Coronary artery (tissue), 2 donors: ENCODE results near the gene CARD19.
A peak's percentile ranks its signal among the peaks of the same experiment; 100 is the strongest.
"Not testable (repeated sequence)": the region's sequence is repeated elsewhere in the genome, so short reads cannot be mapped to it uniquely, and the experiment has no call there.

Experiments
- DNase-seq: peaks from one replicate; pipeline ENCODE4 v3.0.0-alpha.2; 2017; ENCODE audit warnings: low spot score
- H3K27ac ChIP-seq, 2 donors: fragments of 200-600 bp; sonication (generic); one replicate each; pipeline ENCODE4 v1.5.1; 2016 to 2019
- H3K4me3 ChIP-seq: fragments of 200-600 bp; sonication (generic); 2 replicates; pipeline ENCODE4 v1.5.1; 2016; ENCODE audit warnings: mild to moderate bottlenecking, moderate library complexity
- TF ChIP-seq, protein P1 (sequence below): fragments of 200-600 bp; sonication (generic); IDR thresholded peaks from one replicate; pipeline ENCODE4 v1.5.1; 2019; ENCODE audit warnings: antibody characterized with exemption

CARD19 gene

DNA sequence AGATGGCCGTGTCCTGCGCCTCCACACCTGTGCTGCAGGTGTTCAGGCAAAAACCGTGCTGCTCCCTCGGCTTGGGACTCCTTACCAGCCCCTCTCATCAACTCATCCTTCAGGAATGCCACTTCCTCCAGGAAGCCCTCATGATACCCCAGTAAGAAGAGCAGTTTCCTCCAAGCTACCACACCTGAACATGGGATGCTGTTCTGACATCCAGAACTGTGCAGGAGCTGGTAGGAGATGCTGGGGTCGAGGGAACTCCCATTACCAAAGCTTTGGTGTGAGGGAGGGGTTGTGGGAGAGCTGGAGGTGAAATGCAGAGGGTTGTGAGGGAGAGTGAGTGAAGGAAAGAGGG lies 18.9 kb downstream of the CARD19 start:
- Histone ChIP-seq H3K4me3 (no peak overlapping the region), H3K27ac (no peak overlapping the region)
- TF ChIP-seq, protein P1, sequence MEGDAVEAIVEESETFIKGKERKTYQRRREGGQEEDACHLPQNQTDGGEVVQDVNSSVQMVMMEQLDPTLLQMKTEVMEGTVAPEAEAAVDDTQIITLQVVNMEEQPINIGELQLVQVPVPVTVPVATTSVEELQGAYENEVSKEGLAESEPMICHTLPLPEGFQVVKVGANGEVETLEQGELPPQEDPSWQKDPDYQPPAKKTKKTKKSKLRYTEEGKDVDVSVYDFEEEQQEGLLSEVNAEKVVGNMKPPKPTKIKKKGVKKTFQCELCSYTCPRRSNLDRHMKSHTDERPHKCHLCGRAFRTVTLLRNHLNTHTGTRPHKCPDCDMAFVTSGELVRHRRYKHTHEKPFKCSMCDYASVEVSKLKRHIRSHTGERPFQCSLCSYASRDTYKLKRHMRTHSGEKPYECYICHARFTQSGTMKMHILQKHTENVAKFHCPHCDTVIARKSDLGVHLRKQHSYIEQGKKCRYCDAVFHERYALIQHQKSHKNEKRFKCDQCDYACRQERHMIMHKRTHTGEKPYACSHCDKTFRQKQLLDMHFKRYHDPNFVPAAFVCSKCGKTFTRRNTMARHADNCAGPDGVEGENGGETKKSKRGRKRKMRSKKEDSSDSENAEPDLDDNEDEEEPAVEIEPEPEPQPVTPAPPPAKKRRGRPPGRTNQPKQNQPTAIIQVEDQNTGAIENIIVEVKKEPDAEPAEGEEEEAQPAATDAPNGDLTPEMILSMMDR = no peak
- no peak for DNase-seq

DNA sequence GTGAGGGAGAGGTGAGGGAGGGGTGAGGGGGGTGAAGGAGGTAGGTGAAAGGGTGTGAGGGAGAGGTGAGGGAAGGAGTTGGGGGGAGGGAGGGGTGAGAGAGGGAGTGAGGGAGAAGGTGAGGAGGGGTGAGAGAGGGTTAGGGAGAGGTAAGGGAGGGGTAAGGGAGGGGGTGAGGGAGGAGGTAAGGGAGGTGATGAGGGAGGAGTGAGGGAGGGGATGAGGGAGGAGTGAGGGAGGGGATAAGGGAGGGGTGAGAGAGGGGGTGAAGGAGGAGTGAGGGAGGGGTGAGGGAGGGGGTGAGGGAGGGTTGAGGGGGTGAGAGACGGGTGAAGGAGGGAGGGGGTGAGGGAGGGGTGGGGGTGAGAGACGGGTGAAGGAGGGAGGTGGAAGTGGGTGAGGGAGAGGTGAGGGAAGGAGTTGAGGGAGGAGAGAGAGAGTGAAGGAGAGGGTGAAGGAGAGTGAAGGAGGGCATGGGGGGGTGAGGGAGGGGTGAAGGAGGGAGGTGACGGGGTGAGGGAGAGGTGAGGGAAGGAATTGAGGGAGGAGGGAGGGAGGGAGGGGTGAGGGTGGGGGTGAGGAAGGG lies 19.6 kb downstream of the CARD19 start:
- DNase-seq = no peak
- Histone ChIP-seq H3K27ac (peak overlapping the region in 1 of 2 donors; percentile 82), H3K4me3 (no peak overlapping the region)
- TF ChIP-seq, protein P1 = no peak

DNA sequence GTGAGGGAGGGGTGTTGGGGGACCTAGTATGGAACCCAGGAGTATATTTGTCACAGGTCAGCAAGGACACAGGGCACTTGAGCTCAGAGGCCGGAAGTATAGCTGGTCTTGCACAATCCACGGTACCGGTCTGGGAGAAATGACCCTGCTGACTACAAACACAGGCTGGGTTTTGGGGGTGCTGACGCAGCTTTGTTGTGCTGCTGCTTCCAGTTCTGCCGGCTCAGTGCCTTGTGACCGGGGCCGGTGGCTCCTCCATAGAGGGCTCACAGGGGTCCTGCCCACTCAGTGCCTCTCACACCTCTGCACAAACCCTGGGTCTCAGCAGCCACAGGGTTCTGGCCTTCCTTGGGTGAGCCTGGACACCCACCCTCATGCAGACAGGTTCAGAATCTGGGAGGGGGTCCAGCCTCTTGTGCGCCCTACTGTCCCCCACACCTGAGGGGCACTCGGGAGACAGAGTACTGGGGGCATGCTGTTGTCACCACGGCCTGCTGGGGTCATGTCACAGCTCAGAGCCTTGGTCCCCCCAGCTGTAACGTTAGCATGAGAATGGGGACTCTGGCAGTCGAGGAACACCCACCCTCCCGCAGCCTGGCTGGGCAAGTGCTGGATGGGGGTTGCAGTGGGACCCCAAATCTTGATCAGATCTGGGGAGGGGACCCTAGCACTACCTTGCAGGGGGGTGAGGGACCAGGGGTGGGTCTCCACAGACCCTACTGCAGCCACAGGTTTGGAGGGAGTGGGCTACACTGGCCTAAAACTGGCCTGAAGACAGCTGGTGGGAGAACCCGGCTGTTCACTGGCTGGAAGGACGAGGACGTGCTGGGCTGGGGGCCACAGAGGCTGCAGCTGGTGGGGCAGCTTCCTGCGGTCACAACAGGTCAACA lies 20.3 kb downstream of the CARD19 start:
- DNase-seq = peak; percentile 82
- TF ChIP-seq, protein P1 = no peak

DNA sequence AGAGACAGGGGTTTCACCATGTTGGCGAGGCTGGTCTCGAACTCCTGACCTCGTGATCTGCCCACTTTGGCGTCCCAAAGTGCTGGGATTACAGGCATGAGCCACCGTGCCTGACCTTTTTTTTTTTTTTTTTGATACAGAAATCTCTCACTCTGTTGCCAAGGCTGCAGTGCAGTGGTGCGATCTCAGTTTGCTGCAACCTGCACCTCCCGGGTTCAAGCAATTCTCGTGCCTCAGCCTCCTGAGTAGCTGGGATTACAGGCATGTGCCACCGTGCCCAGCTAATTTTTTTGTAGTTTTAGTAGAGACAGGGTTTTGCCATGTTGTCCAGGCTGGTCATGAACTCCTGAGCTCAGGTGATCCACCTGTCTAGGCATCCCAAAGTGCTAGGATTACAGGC lies 21.5 kb downstream of the CARD19 start:
- not testable (repeated sequence) for H3K4me3 ChIP-seq, H3K27ac ChIP-seq, DNase-seq

More for the DNA sequence above, 20.3 kb downstream of the CARD19 start:
- H3K27ac ChIP-seq = peak overlapping the region; percentile 9 to 82
- H3K4me3 ChIP-seq = no peak overlapping the region

DNA sequence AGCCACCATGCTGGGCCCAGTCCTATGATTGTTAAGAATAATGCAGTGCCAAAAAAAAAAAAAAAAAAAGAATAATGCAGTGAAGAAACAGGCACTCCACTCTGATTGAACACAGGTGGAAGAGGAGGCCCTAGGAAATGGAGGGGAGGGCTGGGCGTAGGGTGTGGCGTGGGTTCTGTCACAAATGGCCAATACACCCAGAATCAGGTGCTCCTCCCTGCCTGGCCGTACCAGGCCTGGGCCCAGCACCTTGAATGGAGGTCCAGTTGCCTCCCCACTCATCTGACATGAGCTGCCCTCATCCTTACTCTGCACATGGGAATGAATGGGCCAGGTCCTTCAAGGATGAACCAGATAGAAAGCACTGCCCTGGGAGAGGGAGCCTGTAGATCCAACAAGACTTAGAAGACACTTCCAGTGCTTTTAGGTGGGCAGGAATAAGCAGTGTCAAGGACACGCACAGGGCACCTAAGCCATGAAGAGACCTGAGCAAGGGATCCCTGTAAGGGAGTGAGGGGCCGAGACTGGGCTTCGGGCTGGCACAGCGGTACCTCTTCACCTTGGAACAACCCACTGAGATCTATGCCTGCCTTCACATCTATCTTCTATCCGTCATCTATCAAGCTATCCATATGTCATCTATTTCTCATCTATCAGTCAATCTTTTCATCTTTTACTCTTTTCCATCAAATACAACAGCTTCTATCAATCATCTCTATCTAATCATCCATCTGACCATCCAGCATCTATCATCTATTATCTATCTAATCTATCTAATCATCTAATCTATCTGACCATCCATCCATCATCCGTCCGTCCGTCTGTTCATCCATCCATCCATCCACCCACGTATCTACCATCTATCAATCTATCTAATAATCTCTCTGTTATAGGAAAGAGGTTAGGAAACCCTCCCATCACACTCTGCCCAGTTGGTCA lies 22.2 kb downstream of the CARD19 start:
- DNase-seq = peak; percentile 60
- TF ChIP-seq, protein P1 = no peak
- no peak overlapping the region for H3K4me3 ChIP-seq
- no peak overlapping the region for H3K27ac ChIP-seq

DNA sequence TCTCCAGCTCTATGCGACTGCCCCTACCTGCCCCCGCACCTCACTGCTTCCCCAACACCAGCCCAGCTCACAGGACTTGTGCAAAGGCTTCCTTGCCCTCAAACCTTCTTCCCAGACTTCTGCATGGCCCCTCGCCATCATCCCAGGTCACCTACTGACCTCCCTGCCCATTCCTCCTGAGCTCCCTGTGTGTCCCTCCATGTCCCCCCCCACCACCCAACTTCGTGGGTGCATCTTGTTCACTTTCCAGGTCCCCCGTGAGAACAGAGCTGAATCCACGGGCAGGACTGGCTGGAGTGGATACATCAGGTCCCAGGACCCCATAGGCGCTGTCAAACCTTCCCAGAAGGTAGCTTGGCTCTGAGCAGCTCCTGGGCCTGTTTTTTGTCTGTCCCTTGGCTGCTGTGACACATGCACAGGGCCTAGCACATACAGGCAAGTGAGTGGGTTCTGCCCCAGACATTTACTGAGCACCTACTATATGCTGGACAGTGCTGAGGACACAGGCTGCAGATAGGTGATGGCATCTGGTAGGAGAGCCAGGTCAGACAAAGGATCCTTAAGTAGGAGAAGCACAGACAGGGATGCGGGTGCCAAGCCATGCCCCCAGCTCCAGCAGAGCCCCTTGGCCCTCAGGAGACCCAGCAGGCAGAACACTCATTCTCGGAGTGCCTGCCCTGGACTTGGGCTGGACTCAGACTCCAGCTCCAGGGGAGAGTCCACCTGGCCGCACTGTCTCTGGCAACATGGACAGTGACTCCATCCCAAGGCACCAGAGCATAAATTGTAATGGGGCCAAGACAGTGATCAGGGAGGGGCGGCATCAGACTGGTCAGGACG lies 23.1 kb downstream of the CARD19 start:
- H3K27ac ChIP-seq = peak overlapping the region; percentile 75 to 89
- peak; percentile 73 for DNase-seq

More for the DNA sequence above, 23.1 kb downstream of the CARD19 start:
- TF ChIP-seq, protein P1 = no peak
- peak overlapping the region; percentile 44 for H3K4me3 ChIP-seq
